OCI-LY1 (cell line): ENCODE results near the gene LIPM.

Experiments used
- H2AFZ ChIP-seq: fragments of 200-600 bp; sonication (generic), shearing (Covaris generic); 2 replicates; pipeline ENCODE4 v1.6.0; 2014; ENCODE audit warnings: antibody characterized with exemption, mild to moderate bottlenecking, low read length
- H3F3A ChIP-seq: fragments of 200-600 bp; sonication (generic), shearing (Covaris generic); 2 replicates; pipeline ENCODE4 v1.6.0; 2014; ENCODE audit warnings: mild to moderate bottlenecking, antibody characterized with exemption, low read length, moderate library complexity; ENCODE audit not compliant: insufficient read depth
- H3K27ac ChIP-seq: fragments of 200-600 bp; sonication (generic); 2 replicates; pipeline ENCODE4 v1.5.1; 2014; ENCODE audit warnings: low read length, mixed run types, mild to moderate bottlenecking, low read depth; ENCODE audit not compliant: poor library complexity, severe bottlenecking
- H3K27me3 ChIP-seq: fragments of 200-600 bp; sonication (generic); 2 replicates; pipeline ENCODE4 v1.6.0; 2014; ENCODE audit warnings: antibody characterized with exemption, mild to moderate bottlenecking, low read length, moderate library complexity; ENCODE audit not compliant: insufficient read depth
- H3K36me3 ChIP-seq: fragments of 200-600 bp; sonication (generic); 2 replicates; pipeline ENCODE4 v1.6.1; 2014; ENCODE audit warnings: mild to moderate bottlenecking, antibody characterized with exemption, low read length, moderate library complexity, mixed read lengths; ENCODE audit not compliant: insufficient read depth
- H3K4me1 ChIP-seq: fragments of 200-600 bp; sonication (generic); 2 replicates; pipeline ENCODE4 v1.5.1; 2014; ENCODE audit warnings: mild to moderate bottlenecking, low read length, moderate library complexity; ENCODE audit not compliant: insufficient read depth, severe bottlenecking
- H3K4me2 ChIP-seq: fragments of 200-600 bp; sonication (generic), shearing (Covaris generic); 2 replicates; pipeline ENCODE4 v1.6.1; 2014; ENCODE audit warnings: low read length
- H3K4me3 ChIP-seq: fragments of 200-600 bp; sonication (generic); 2 replicates; pipeline ENCODE4 v1.5.1; 2014; ENCODE audit warnings: low read length, low read depth, mild to moderate bottlenecking, mixed read lengths; ENCODE audit not compliant: poor library complexity, severe bottlenecking
- H3K79me2 ChIP-seq: fragments of 200-600 bp; shearing (Covaris generic); 2 replicates; pipeline ENCODE4 v1.6.1; 2016; ENCODE audit warnings: mixed run types, low read length, mixed read lengths; ENCODE audit not compliant: insufficient read depth
- H3K9ac ChIP-seq: fragments of 200-600 bp; sonication (generic), shearing (Covaris generic); 2 replicates; pipeline ENCODE4 v1.6.1; 2014; ENCODE audit warnings: mild to moderate bottlenecking, low read length, mixed read lengths
- H3K9me2 ChIP-seq: fragments of 200-600 bp; sonication (generic), shearing (Covaris generic); 2 replicates; pipeline ENCODE4 v1.6.1; 2014; ENCODE audit warnings: low read depth, mild to moderate bottlenecking, low read length, mixed read lengths
- H3K9me3 ChIP-seq: fragments of 200-600 bp; shearing (Covaris generic); 2 replicates; pipeline ENCODE4 v1.6.1; 2014; ENCODE audit warnings: low read length, mixed read lengths
- H4K20me1 ChIP-seq: fragments of 200-600 bp; sonication (generic), shearing (Covaris generic); 2 replicates; pipeline ENCODE4 v1.6.0; 2016; ENCODE audit warnings: mild to moderate bottlenecking, low read length; ENCODE audit not compliant: insufficient read depth
- EZH2 ChIP-seq: fragments of 200-600 bp; sonication (generic), shearing (Covaris generic); IDR thresholded peaks from 2 replicates; pipeline ENCODE4 v1.8.0; 2017; ENCODE audit warnings: borderline replicate concordance, mixed run types, mild to moderate bottlenecking, antibody characterized with exemption, low read length, moderate library complexity, mixed read lengths
- TF ChIP-seq, protein P1 (sequence below): fragments of 200-600 bp; sonication (generic), shearing (Covaris generic); IDR thresholded peaks from 2 replicates; pipeline ENCODE4 v1.5.1; 2017; ENCODE audit warnings: mild to moderate bottlenecking, antibody characterized with exemption, low read length, moderate library complexity, mixed read lengths

Gene LIPM

DNA sequence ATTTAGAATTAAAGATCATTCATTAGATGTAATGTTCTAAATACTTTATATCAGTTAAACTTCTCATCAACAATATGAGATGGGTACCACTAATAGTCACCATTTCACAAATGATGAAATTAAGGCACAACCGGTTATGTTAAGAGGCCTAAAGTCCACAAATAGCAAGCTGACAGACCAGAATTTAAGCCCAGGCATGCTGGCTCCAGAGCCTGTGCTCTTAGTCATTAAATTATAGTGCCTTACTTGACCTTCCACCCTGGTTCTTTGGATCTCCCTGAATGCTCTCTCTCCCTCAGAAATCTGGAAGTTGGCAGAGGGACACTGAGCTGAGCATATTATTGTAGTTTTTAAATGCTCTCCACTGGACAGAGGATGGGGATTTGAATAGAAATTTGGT lies 39.1 kb upstream of the LIPM start:
- no peaks in the 10 kb centered on the region for H3K27me3 ChIP-seq
- H3K9me3 ChIP-seq = no peaks in the 10 kb centered on the region
- no peaks in the 10 kb centered on the region for H3K4me1 ChIP-seq
- no peak overlapping the region for H3K4me3 ChIP-seq
- H2AFZ ChIP-seq = no peak overlapping the region
- H3K4me2 ChIP-seq = no peak overlapping the region
- no peak overlapping the region for H3K27ac ChIP-seq
- no peaks in the 10 kb centered on the region for H3K36me3 ChIP-seq
- H4K20me1 ChIP-seq = no peaks in the 10 kb centered on the region
- no peaks in the 10 kb centered on the region for H3K79me2 ChIP-seq
- H3K9me2 ChIP-seq = no peaks in the 10 kb centered on the region
- no peaks in the 10 kb centered on the region for H3F3A ChIP-seq
- no peak for TF ChIP-seq EZH2
- TF ChIP-seq, protein P1, sequence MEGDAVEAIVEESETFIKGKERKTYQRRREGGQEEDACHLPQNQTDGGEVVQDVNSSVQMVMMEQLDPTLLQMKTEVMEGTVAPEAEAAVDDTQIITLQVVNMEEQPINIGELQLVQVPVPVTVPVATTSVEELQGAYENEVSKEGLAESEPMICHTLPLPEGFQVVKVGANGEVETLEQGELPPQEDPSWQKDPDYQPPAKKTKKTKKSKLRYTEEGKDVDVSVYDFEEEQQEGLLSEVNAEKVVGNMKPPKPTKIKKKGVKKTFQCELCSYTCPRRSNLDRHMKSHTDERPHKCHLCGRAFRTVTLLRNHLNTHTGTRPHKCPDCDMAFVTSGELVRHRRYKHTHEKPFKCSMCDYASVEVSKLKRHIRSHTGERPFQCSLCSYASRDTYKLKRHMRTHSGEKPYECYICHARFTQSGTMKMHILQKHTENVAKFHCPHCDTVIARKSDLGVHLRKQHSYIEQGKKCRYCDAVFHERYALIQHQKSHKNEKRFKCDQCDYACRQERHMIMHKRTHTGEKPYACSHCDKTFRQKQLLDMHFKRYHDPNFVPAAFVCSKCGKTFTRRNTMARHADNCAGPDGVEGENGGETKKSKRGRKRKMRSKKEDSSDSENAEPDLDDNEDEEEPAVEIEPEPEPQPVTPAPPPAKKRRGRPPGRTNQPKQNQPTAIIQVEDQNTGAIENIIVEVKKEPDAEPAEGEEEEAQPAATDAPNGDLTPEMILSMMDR = no peak
- no peak overlapping the region for H3K9ac ChIP-seq

DNA sequence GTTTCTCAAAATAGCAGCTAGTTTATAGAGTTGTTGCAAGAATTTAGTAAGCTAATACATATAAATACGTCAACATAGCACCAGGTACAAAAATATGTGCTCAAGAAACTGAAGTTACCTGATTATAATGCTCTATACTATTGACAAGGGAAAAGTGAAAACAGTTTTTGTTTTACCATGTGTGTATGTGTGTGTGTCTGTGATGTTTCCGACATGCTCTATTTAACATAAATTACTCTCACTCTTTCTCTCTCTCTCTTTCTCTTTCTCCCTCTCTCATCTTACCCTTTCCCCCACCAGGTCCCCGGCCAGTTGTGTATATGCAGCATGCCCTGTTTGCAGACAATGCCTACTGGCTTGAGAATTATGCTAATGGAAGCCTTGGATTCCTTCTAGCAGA lies 38.4 kb upstream of the LIPM start:
- Histone ChIP-seq H3K27ac (no peak overlapping the region), H3K9me3 (no peaks in the 10 kb centered on the region), H3K9me2 (no peaks in the 10 kb centered on the region), H3K79me2 (no peaks in the 10 kb centered on the region), H3K9ac (no peak overlapping the region), H3K4me3 (no peak overlapping the region), H3K4me2 (no peak overlapping the region), H3K4me1 (no peaks in the 10 kb centered on the region), H4K20me1 (no peaks in the 10 kb centered on the region), H2AFZ (no peak overlapping the region), H3K27me3 (no peaks in the 10 kb centered on the region), H3F3A (no peaks in the 10 kb centered on the region), H3K36me3 (no peaks in the 10 kb centered on the region)
- TF ChIP-seq, protein P1 = no peak
- TF ChIP-seq EZH2 = no peak

DNA sequence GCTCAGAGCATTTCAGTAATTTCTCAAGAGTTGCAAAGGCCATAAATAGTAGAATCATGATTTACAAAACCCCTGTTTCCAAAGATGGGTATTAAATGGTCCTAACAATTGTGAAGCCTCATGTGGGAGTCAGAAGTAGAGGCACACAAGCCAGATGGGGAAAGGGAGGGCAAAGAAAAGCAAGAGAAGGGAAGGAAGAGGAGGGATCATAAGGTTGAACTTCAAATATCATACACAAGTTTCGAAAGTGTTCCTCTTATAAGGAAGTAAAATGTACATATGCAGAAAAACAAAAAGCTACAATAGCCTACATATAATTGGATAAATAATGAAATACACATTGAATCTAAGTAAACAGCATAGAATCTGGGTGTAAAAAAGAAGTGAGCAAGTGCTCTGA lies 36.7 kb upstream of the LIPM start:
- no peaks in the 10 kb centered on the region for H3K27me3 ChIP-seq
- H3K27ac ChIP-seq = no peak overlapping the region
- no peaks in the 10 kb centered on the region for H3K4me1 ChIP-seq
- no peaks in the 10 kb centered on the region for H3K79me2 ChIP-seq
- H3K9ac ChIP-seq = no peak overlapping the region
- H4K20me1 ChIP-seq = no peaks in the 10 kb centered on the region
- no peaks in the 10 kb centered on the region for H3K9me2 ChIP-seq
- no peak overlapping the region for H3K4me3 ChIP-seq
- H3F3A ChIP-seq = no peaks in the 10 kb centered on the region
- no peak for TF ChIP-seq EZH2
- TF ChIP-seq, protein P1 = no peak
- no peak overlapping the region for H3K4me2 ChIP-seq
- H3K36me3 ChIP-seq = no peaks in the 10 kb centered on the region
- no peak overlapping the region for H2AFZ ChIP-seq
- H3K9me3 ChIP-seq = no peaks in the 10 kb centered on the region
